NCI-H2227 treated with DMSO at 0.1 percent for 48 hours (cell line): ENCODE results near the gene SGCD.
A peak's percentile ranks its signal among the peaks of the same experiment; 100 is the strongest.

Source experiments
- DNase-seq: peaks from one replicate; lab custom pipeline; 2025; lab: John Stamatoyannopoulos, UW

Gene SGCD

GRCh38 chr5:156460471-156460870 lies 133.5 kb downstream of the SGCD start:
- DNase-seq = no peak

GRCh38 chr5:156466871-156467270 lies 139.9 kb downstream of the SGCD start:
- no peak for DNase-seq

GRCh38 chr5:156469636-156470035 lies 142.7 kb downstream of the SGCD start:
- no peak for DNase-seq

- no peak for DNase-seq
These were observed 144.9 kb downstream of the SGCD start for GRCh38 chr5:156471893-156472292.

GRCh38 chr5:156473269-156473908 lies 146.4 kb downstream of the SGCD start:
- DNase-seq = no peak

- DNase-seq = no peak
These were observed 147.3 kb downstream of the SGCD start for GRCh38 chr5:156474251-156474650.

- peak; percentile 25 for DNase-seq
These were observed 148.5 kb downstream of the SGCD start for GRCh38 chr5:156475182-156476157.

GRCh38 chr5:156476158-156476551 lies 149.2 kb downstream of the SGCD start:
- DNase-seq = no peak

- DNase-seq = no peak
These were observed 149.7 kb downstream of the SGCD start for GRCh38 chr5:156476678-156477077.

GRCh38 chr5:156477196-156477595 lies 150.2 kb downstream of the SGCD start:
- no peak for DNase-seq

- DNase-seq = no peak
These were observed 152.9 kb downstream of the SGCD start for GRCh38 chr5:156479849-156480248.

GRCh38 chr5:156481741-156482140 lies 154.8 kb downstream of the SGCD start:
- no peak for DNase-seq

- DNase-seq = no peak
These were observed 155.9 kb downstream of the SGCD start for GRCh38 chr5:156482818-156483217.

- no peak for DNase-seq
These were observed 159.7 kb downstream of the SGCD start for GRCh38 chr5:156486394-156487238.

- DNase-seq = no peak
These were observed 164.8 kb downstream of the SGCD start for GRCh38 chr5:156491766-156492165.

- no peak for DNase-seq
These were observed 169.3 kb downstream of the SGCD start for GRCh38 chr5:156496291-156496690.

GRCh38 chr5:156497804-156498208 lies 170.8 kb downstream of the SGCD start:
- no peak for DNase-seq

GRCh38 chr5:156498226-156498980 lies 171.4 kb downstream of the SGCD start:
- no peak for DNase-seq

GRCh38 chr5:156500755-156501154 lies 173.8 kb downstream of the SGCD start:
- DNase-seq = no peak

GRCh38 chr5:156505101-156505500 lies 178.1 kb downstream of the SGCD start:
- DNase-seq = no peak

- DNase-seq = no peak
These were observed 186.3 kb downstream of the SGCD start for GRCh38 chr5:156513123-156513815.
